ENCODE results near the gene GDPD1.

Gene GDPD1

GRCh38 chr17:59315866-59316265 is 95.6 kb downstream of the GDPD1 start:
- no peak for TF ChIP-seq CTCF (IDR thresholded peaks at IDR 0.05; ENCODE audit: insufficient read depth, missing control alignments)
- DNase-seq (ENCODE audit: insufficient read length, low spot score) (no peak), FAIRE-seq (no peak)

Data from D721Med (cell line).